ENCODE results near the gene CDC20. TPM values are rescaled to one million over a fixed set of nuclear protein-coding genes. Genes with fewer than 3 reads are reported as not detected.
A peak's percentile ranks its signal among the peaks of the same experiment; 100 is the strongest.

CDC20 gene
- total and polyA plus RNA-seq, 2 donors (not counting 1 experiment from before 2014, with no cell fraction given) = 16.7 to 24.1 TPM

DNA sequence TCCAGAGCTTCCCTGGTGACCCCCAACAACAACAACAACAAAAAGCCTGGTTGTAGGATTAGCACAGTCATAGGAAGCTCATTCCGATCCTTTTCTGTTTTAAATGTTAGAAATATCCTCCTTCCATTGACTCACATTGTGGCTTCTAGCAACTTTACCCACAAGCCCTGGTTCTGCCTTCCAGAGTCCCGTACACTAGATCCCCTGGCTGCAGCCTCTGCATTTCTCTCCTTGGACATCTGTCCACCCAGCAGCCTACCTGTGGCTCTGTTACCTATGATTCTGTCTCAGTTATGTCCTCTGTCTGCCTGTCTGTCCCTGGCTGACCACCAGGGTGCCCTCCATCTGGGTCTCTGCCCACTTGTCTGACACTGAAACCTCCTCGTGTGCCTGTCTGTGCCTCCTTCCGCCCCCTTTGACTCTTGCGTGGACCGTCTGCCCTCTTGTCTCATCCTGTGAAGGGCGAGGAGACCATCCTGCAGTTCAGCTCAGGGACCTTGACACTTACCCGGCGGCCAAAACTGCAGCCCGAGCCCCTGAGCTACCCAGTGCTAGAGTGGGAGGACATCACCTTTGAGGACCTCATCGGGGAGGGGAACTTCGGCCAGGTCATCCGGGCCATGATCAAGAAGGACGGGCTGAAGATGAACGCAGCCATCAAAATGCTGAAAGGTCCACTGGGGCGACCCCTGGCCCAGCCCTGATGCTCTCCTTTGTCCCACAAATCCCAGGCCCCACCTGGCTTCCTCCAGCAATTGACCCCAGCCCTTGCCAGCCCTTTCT lies 41.9 kb upstream of the CDC20 start:
- TF ChIP-seq EZH2 (IDR thresholded peaks at IDR 0.05; ENCODE audit: low read length, missing control alignments) (no peak), CTCF (conservative IDR thresholded peaks at IDR 0.05 in 1 of 2, IDR thresholded peaks at IDR 0.05 in 1 of 2; ENCODE audit: low read depth in 1 of 2, low read length in 2 of 2) (peak in 1 of 2 donors; percentile 8)
- H3K4me3 ChIP-seq (replicated peaks in 1 of 4; ENCODE audit: control extremely low read depth in 1 of 4, insufficient read depth in 1 of 4, low read depth in 3 of 4, low read length in 4 of 4) = no peak overlapping the region
- H4K20me1 ChIP-seq (ENCODE audit: control insufficient read depth, extremely low read depth, insufficient read depth, low read length) = no peaks in the 10 kb centered on the region
- no peaks in the 10 kb centered on the region for H3K4me1 ChIP-seq (ENCODE audit: control insufficient read depth, extremely low read depth, insufficient read depth, low read length)
- no peak overlapping the region for H3K9ac ChIP-seq (ENCODE audit: insufficient read depth, low read length)
- no peak for DNase-seq (ENCODE audit: low read depth in 2 of 2)
- H3K4me2 ChIP-seq (ENCODE audit: extremely low read depth, insufficient read depth, low read length) = no peak overlapping the region
- H3K27me3 ChIP-seq (ENCODE audit: control insufficient read depth, insufficient read depth, low read length) = no peaks in the 10 kb centered on the region
- no peaks in the 10 kb centered on the region for H3K79me2 ChIP-seq (ENCODE audit: control insufficient read depth, insufficient read depth, low read length)
- H2AFZ ChIP-seq (ENCODE audit: low read length) = no peak overlapping the region
- H3K27ac ChIP-seq (ENCODE audit: insufficient read depth, low read length) = no peak overlapping the region
- no peaks in the 10 kb centered on the region for H3K36me3 ChIP-seq (ENCODE audit: control insufficient read depth, insufficient read depth, low read length)
- H3K9me3 ChIP-seq (ENCODE audit: control insufficient read depth, insufficient read depth, low read depth, low read length) = no peaks in the 10 kb centered on the region

DNA sequence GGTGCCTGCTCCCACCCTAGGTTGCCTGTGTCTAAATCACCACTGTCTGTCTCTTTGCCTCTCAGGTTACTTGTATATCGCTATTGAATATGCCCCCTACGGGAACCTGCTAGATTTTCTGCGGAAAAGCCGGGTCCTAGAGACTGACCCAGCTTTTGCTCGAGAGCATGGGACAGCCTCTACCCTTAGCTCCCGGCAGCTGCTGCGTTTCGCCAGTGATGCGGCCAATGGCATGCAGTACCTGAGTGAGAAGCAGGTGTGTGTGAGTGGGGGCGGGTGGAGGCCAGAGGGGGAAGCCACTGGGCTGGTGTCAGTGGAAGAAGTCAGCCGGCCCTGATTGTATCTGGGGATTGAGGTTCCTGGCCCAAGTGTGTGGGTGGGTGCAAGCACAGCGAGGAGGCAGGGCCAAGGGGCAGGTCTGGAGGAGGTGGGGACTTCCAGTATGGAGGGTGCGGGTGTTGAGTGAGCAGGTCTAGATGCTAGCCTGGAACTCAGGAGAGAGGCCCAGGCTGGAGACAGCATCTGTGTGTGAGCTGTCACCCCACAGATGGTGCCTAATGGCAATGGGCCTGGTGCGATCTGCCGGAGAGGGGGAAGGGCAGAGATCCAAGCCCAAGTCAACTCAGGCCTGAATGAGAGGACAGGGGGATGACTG lies 40.8 kb upstream of the CDC20 start:
- Histone ChIP-seq H3K9me3 (ENCODE audit: control insufficient read depth, insufficient read depth, low read depth, low read length) (no peaks in the 10 kb centered on the region), H3K4me2 (ENCODE audit: extremely low read depth, insufficient read depth, low read length) (no peak overlapping the region), H3K9ac (ENCODE audit: insufficient read depth, low read length) (no peak overlapping the region), H3K27ac (ENCODE audit: insufficient read depth, low read length) (no peak overlapping the region), H4K20me1 (ENCODE audit: control insufficient read depth, extremely low read depth, insufficient read depth, low read length) (no peaks in the 10 kb centered on the region), H3K4me1 (ENCODE audit: control insufficient read depth, extremely low read depth, insufficient read depth, low read length) (no peaks in the 10 kb centered on the region), H3K4me3 (replicated peaks in 1 of 4; ENCODE audit: control extremely low read depth in 1 of 4, insufficient read depth in 1 of 4, low read depth in 3 of 4, low read length in 4 of 4) (no peak overlapping the region), H3K36me3 (ENCODE audit: control insufficient read depth, insufficient read depth, low read length) (no peaks in the 10 kb centered on the region), H3K79me2 (ENCODE audit: control insufficient read depth, insufficient read depth, low read length) (no peaks in the 10 kb centered on the region), H3K27me3 (ENCODE audit: control insufficient read depth, insufficient read depth, low read length) (no peaks in the 10 kb centered on the region), H2AFZ (ENCODE audit: low read length) (no peak overlapping the region)
- TF ChIP-seq EZH2 (IDR thresholded peaks at IDR 0.05; ENCODE audit: low read length, missing control alignments) (no peak), CTCF (conservative IDR thresholded peaks at IDR 0.05 in 1 of 2, IDR thresholded peaks at IDR 0.05 in 1 of 2; ENCODE audit: low read depth in 1 of 2, low read length in 2 of 2) (no peak)
- peak in 1 of 2 donors; percentile 55 for DNase-seq (ENCODE audit: low read depth in 2 of 2)

- TF ChIP-seq EZH2 (IDR thresholded peaks at IDR 0.05; ENCODE audit: low read length, missing control alignments) (no peak), CTCF (conservative IDR thresholded peaks at IDR 0.05 in 1 of 2, IDR thresholded peaks at IDR 0.05 in 1 of 2; ENCODE audit: low read depth in 1 of 2, low read length in 2 of 2) (no peak)
- Histone ChIP-seq H3K9me3 (ENCODE audit: control insufficient read depth, insufficient read depth, low read depth, low read length) (no peaks in the 10 kb centered on the region), H3K27me3 (ENCODE audit: control insufficient read depth, insufficient read depth, low read length) (no peaks in the 10 kb centered on the region), H3K4me3 (replicated peaks in 1 of 4; ENCODE audit: control extremely low read depth in 1 of 4, insufficient read depth in 1 of 4, low read depth in 3 of 4, low read length in 4 of 4) (no peak overlapping the region), H4K20me1 (ENCODE audit: control insufficient read depth, extremely low read depth, insufficient read depth, low read length) (no peaks in the 10 kb centered on the region), H3K79me2 (ENCODE audit: control insufficient read depth, insufficient read depth, low read length) (no peaks in the 10 kb centered on the region), H3K36me3 (ENCODE audit: control insufficient read depth, insufficient read depth, low read length) (no peaks in the 10 kb centered on the region), H3K27ac (ENCODE audit: insufficient read depth, low read length) (no peak overlapping the region), H3K4me1 (ENCODE audit: control insufficient read depth, extremely low read depth, insufficient read depth, low read length) (no peaks in the 10 kb centered on the region), H3K9ac (ENCODE audit: insufficient read depth, low read length) (no peak overlapping the region), H2AFZ (ENCODE audit: low read length) (no peak overlapping the region), H3K4me2 (ENCODE audit: extremely low read depth, insufficient read depth, low read length) (no peak overlapping the region)
- DNase-seq (ENCODE audit: low read depth in 2 of 2) = peak in 1 of 2 donors; percentile 25
Measured at GRCh38 chr1:43318831-43319230, 40.0 kb upstream of the CDC20 start.

Data from fibroblast of lung (primary cell).